OCI-LY1 (cell line): Measurements from ENCODE around the gene LTBP4.

Source experiments
- H2AFZ ChIP-seq: fragments of 200-600 bp; sonication (generic), shearing (Covaris generic); 2 replicates; pipeline ENCODE4 v1.6.0; 2014; ENCODE audit warnings: antibody characterized with exemption, mild to moderate bottlenecking, low read length
- H3F3A ChIP-seq: fragments of 200-600 bp; sonication (generic), shearing (Covaris generic); 2 replicates; pipeline ENCODE4 v1.6.0; 2014; ENCODE audit warnings: mild to moderate bottlenecking, antibody characterized with exemption, low read length, moderate library complexity; ENCODE audit not compliant: insufficient read depth
- H3K27ac ChIP-seq: fragments of 200-600 bp; sonication (generic); 2 replicates; pipeline ENCODE4 v1.5.1; 2014; ENCODE audit warnings: low read length, mixed run types, mild to moderate bottlenecking, low read depth; ENCODE audit not compliant: poor library complexity, severe bottlenecking
- H3K27me3 ChIP-seq: fragments of 200-600 bp; sonication (generic); 2 replicates; pipeline ENCODE4 v1.6.0; 2014; ENCODE audit warnings: antibody characterized with exemption, mild to moderate bottlenecking, low read length, moderate library complexity; ENCODE audit not compliant: insufficient read depth
- H3K36me3 ChIP-seq: fragments of 200-600 bp; sonication (generic); 2 replicates; pipeline ENCODE4 v1.6.1; 2014; ENCODE audit warnings: mild to moderate bottlenecking, antibody characterized with exemption, low read length, moderate library complexity, mixed read lengths; ENCODE audit not compliant: insufficient read depth
- H3K4me1 ChIP-seq: fragments of 200-600 bp; sonication (generic); 2 replicates; pipeline ENCODE4 v1.5.1; 2014; ENCODE audit warnings: mild to moderate bottlenecking, low read length, moderate library complexity; ENCODE audit not compliant: insufficient read depth, severe bottlenecking
- H3K4me2 ChIP-seq: fragments of 200-600 bp; sonication (generic), shearing (Covaris generic); 2 replicates; pipeline ENCODE4 v1.6.1; 2014; ENCODE audit warnings: low read length
- H3K4me3 ChIP-seq: fragments of 200-600 bp; sonication (generic); 2 replicates; pipeline ENCODE4 v1.5.1; 2014; ENCODE audit warnings: low read length, low read depth, mild to moderate bottlenecking, mixed read lengths; ENCODE audit not compliant: poor library complexity, severe bottlenecking
- H3K79me2 ChIP-seq: fragments of 200-600 bp; shearing (Covaris generic); 2 replicates; pipeline ENCODE4 v1.6.1; 2016; ENCODE audit warnings: mixed run types, low read length, mixed read lengths; ENCODE audit not compliant: insufficient read depth
- H3K9ac ChIP-seq: fragments of 200-600 bp; sonication (generic), shearing (Covaris generic); 2 replicates; pipeline ENCODE4 v1.6.1; 2014; ENCODE audit warnings: mild to moderate bottlenecking, low read length, mixed read lengths
- H3K9me2 ChIP-seq: fragments of 200-600 bp; sonication (generic), shearing (Covaris generic); 2 replicates; pipeline ENCODE4 v1.6.1; 2014; ENCODE audit warnings: low read depth, mild to moderate bottlenecking, low read length, mixed read lengths
- H3K9me3 ChIP-seq: fragments of 200-600 bp; shearing (Covaris generic); 2 replicates; pipeline ENCODE4 v1.6.1; 2014; ENCODE audit warnings: low read length, mixed read lengths
- H4K20me1 ChIP-seq: fragments of 200-600 bp; sonication (generic), shearing (Covaris generic); 2 replicates; pipeline ENCODE4 v1.6.0; 2016; ENCODE audit warnings: mild to moderate bottlenecking, low read length; ENCODE audit not compliant: insufficient read depth
- CTCF ChIP-seq: fragments of 200-600 bp; sonication (generic), shearing (Covaris generic); IDR thresholded peaks from 2 replicates; pipeline ENCODE4 v1.5.1; 2017; ENCODE audit warnings: mild to moderate bottlenecking, antibody characterized with exemption, low read length, moderate library complexity, mixed read lengths
- EZH2 ChIP-seq: fragments of 200-600 bp; sonication (generic), shearing (Covaris generic); IDR thresholded peaks from 2 replicates; pipeline ENCODE4 v1.8.0; 2017; ENCODE audit warnings: borderline replicate concordance, mixed run types, mild to moderate bottlenecking, antibody characterized with exemption, low read length, moderate library complexity, mixed read lengths

LTBP4 gene

GRCh38 chr19:40674291-40674690 lies 73.1 kb downstream of the LTBP4 start:
- no peak overlapping the region for H3K9ac ChIP-seq
- H3K79me2 ChIP-seq, result no peaks in the 10 kb centered on the region
- no peaks in the 10 kb centered on the region for H3K27me3 ChIP-seq
- H3K4me1 ChIP-seq, result no peaks in the 10 kb centered on the region
- H3K9me3 ChIP-seq, result no peaks in the 10 kb centered on the region
- no peak overlapping the region for H3K4me3 ChIP-seq
- TF ChIP-seq CTCF (no peak), EZH2 (no peak)
- H3K4me2 ChIP-seq, result no peak overlapping the region
- H3F3A ChIP-seq, result no peaks in the 10 kb centered on the region
- H3K27ac ChIP-seq, result no peak overlapping the region
- H4K20me1 ChIP-seq, result no peaks in the 10 kb centered on the region
- H3K9me2 ChIP-seq, result no peaks in the 10 kb centered on the region
- peaks cover 85% of the 10 kb centered on the region for H3K36me3 ChIP-seq
- H2AFZ ChIP-seq, result no peak overlapping the region

- Histone ChIP-seq H3K4me2 (no peak overlapping the region), H3K9me3 (no peaks in the 10 kb centered on the region), H3K4me1 (no peaks in the 10 kb centered on the region), H3K9ac (no peak overlapping the region), H3K27ac (no peak overlapping the region), H3K79me2 (no peaks in the 10 kb centered on the region), H3F3A (no peaks in the 10 kb centered on the region), H3K4me3 (no peak overlapping the region), H4K20me1 (no peaks in the 10 kb centered on the region), H3K36me3 (peaks cover 69% of the 10 kb centered on the region), H3K27me3 (no peaks in the 10 kb centered on the region), H3K9me2 (no peaks in the 10 kb centered on the region), H2AFZ (no peak overlapping the region)
- TF ChIP-seq EZH2 (no peak), CTCF (no peak)
Measured at GRCh38 chr19:40677156-40677555, 76.0 kb downstream of the LTBP4 start.
